ENCODE results near the gene MUSK. TPM values are rescaled to one million over a fixed set of nuclear protein-coding genes. Genes with fewer than 3 reads are reported as not detected.

The MUSK gene
- total RNA-seq, 4 donors from 2014 or later: 0.22 to 0.42 (median 0.27) TPM; not detected in 1

GRCh38 chr9:110746211-110746930 lies 77.8 kb downstream of the MUSK start:
- intact Hi-C loops (cut with DNase I): no loop called here
- Histone ChIP-seq H3K4me1 (peaks cover 41 to 58% of the 10 kb centered on the region in 2 donors), H3K9me3 (no peaks in the 10 kb centered on the region), H3K27ac (peak overlapping the region; percentile 82 to 99 (median 92)), H3K4me3 (replicated peaks in 1 of 3) (no peak overlapping the region), H3K27me3 (no peaks in the 10 kb centered on the region), H3K36me3 (no peaks in the 10 kb centered on the region)
- TF ChIP-seq, protein P1, sequence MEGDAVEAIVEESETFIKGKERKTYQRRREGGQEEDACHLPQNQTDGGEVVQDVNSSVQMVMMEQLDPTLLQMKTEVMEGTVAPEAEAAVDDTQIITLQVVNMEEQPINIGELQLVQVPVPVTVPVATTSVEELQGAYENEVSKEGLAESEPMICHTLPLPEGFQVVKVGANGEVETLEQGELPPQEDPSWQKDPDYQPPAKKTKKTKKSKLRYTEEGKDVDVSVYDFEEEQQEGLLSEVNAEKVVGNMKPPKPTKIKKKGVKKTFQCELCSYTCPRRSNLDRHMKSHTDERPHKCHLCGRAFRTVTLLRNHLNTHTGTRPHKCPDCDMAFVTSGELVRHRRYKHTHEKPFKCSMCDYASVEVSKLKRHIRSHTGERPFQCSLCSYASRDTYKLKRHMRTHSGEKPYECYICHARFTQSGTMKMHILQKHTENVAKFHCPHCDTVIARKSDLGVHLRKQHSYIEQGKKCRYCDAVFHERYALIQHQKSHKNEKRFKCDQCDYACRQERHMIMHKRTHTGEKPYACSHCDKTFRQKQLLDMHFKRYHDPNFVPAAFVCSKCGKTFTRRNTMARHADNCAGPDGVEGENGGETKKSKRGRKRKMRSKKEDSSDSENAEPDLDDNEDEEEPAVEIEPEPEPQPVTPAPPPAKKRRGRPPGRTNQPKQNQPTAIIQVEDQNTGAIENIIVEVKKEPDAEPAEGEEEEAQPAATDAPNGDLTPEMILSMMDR (IDR thresholded peaks at IDR 0.05): no peak
- no peak for TF ChIP-seq POLR2A (IDR thresholded peaks at IDR 0.05)
- WGBS, 2 donors: 58 to 62% methylated on average over 4 of the region's 4 CpGs
- no peak for DNase-seq

GRCh38 chr9:110748251-110748893 lies 79.8 kb downstream of the MUSK start:
- intact Hi-C loops (cut with DNase I): no loop called here
- Histone ChIP-seq H3K4me3 (replicated peaks in 1 of 3) (no peak overlapping the region), H3K27me3 (no peaks in the 10 kb centered on the region), H3K36me3 (no peaks in the 10 kb centered on the region), H3K4me1 (peaks cover 34 to 46% of the 10 kb centered on the region in 2 donors), H3K27ac (peak overlapping the region; percentile 24 to 92 (median 52)), H3K9me3 (no peaks in the 10 kb centered on the region)
- peak; percentile 40 to 49 for DNase-seq
- TF ChIP-seq POLR2A (IDR thresholded peaks at IDR 0.05): no peak
- TF ChIP-seq, protein P1 (IDR thresholded peaks at IDR 0.05): no peak
- 53 to 54% methylated on average over 5 of the region's 5 CpGs for WGBS, 2 donors

- no peak overlapping the region for H3K4me3 ChIP-seq (replicated peaks in 1 of 3)
- no peak overlapping the region for H3K27ac ChIP-seq
- peak; percentile 11 to 23 for DNase-seq
- intact Hi-C loops (cut with DNase I): no loop called here
- TF ChIP-seq, protein P1 (IDR thresholded peaks at IDR 0.05): no peak
- no peak for TF ChIP-seq POLR2A (IDR thresholded peaks at IDR 0.05)
- H3K4me1 ChIP-seq: peaks cover 16 to 29% of the 10 kb centered on the region in 2 donors
- WGBS, 2 donors: 36 to 50% methylated on average over 1 of the region's 1 CpG
- H3K36me3 ChIP-seq: no peaks in the 10 kb centered on the region
- no peaks in the 10 kb centered on the region for H3K27me3 ChIP-seq
- H3K9me3 ChIP-seq: no peaks in the 10 kb centered on the region
Measured at GRCh38 chr9:110750272-110750671, 81.7 kb downstream of the MUSK start.

DNA sequence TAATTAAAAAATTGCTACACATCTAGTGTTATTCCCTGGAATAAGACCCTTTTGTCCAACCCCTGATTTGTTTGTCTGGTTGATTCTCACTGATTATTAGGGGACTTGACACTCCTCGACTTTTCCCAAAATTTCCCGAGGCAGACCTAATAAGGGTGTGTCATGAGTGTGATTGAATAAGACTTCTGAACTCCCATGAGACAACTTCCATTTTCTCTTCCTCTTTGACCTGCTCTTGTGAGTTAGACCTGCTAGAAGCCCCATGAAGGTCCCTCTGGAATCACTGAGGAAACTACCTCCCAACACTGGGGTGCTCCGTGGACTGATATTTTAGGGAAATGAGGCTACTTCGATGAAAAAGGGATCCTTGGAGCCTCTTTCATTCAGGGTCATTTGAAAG lies 83.4 kb downstream of the MUSK start:
- intact Hi-C loops (cut with DNase I): no loop called here
- Histone ChIP-seq H3K9me3 (no peaks in the 10 kb centered on the region), H3K36me3 (no peaks in the 10 kb centered on the region), H3K4me1 (peaks cover 3 to 12% of the 10 kb centered on the region in 2 donors), H3K4me3 (replicated peaks in 1 of 3) (no peak overlapping the region), H3K27me3 (no peaks in the 10 kb centered on the region), H3K27ac (no peak overlapping the region)
- DNase-seq: no peak
- 75 to 95% methylated on average over 4 of the region's 4 CpGs for WGBS, 2 donors
- no peak for TF ChIP-seq POLR2A (IDR thresholded peaks at IDR 0.05)
- TF ChIP-seq, protein P1 (IDR thresholded peaks at IDR 0.05): no peak

DNA sequence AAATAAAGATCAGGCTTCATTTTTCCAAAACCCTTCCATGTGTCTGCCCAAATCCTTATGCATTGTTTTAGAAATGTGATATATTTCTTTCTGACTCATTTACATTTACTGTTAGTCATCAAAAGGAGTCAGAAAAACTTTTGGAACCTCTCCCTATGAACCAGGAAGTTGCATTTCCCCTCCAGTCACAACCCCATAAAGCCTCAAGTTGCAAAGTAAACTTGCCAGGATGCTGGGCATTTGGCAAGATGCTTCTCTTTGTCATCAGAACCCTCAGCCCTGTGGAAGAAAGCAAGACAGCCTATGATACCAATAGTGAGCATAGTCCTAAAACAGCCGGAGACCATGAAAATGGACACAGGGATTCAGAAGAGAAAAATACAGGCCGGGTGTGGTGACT lies 84.2 kb downstream of the MUSK start:
- 89 to 100% methylated on average over 2 of the region's 2 CpGs for WGBS, 2 donors
- no peak overlapping the region for H3K27ac ChIP-seq
- H3K4me1 ChIP-seq: peaks cover 3 to 10% of the 10 kb centered on the region in 2 donors
- H3K27me3 ChIP-seq: no peaks in the 10 kb centered on the region
- TF ChIP-seq, protein P1 (IDR thresholded peaks at IDR 0.05): no peak
- TF ChIP-seq POLR2A (IDR thresholded peaks at IDR 0.05): no peak
- H3K36me3 ChIP-seq: no peaks in the 10 kb centered on the region
- H3K4me3 ChIP-seq (replicated peaks in 1 of 3): no peak overlapping the region
- intact Hi-C loops (cut with DNase I): no loop called here
- no peaks in the 10 kb centered on the region for H3K9me3 ChIP-seq
- no peak for DNase-seq
